WI38 (cell line): ENCODE measurements around the gene TK1.

Source experiments
- H3K4me3 ChIP-seq: 2 replicates; pipeline ENCODE4 v1.5.1; 2011; ENCODE audit warnings: low read depth, mild to moderate bottlenecking, control low read depth, low read length
- TF ChIP-seq, protein P1 (sequence below): IDR thresholded peaks from 2 replicates; pipeline ENCODE4 v1.5.1; 2012; ENCODE audit warnings: low read depth, mild to moderate bottlenecking, control low read depth, low read length

The TK1 gene

DNA sequence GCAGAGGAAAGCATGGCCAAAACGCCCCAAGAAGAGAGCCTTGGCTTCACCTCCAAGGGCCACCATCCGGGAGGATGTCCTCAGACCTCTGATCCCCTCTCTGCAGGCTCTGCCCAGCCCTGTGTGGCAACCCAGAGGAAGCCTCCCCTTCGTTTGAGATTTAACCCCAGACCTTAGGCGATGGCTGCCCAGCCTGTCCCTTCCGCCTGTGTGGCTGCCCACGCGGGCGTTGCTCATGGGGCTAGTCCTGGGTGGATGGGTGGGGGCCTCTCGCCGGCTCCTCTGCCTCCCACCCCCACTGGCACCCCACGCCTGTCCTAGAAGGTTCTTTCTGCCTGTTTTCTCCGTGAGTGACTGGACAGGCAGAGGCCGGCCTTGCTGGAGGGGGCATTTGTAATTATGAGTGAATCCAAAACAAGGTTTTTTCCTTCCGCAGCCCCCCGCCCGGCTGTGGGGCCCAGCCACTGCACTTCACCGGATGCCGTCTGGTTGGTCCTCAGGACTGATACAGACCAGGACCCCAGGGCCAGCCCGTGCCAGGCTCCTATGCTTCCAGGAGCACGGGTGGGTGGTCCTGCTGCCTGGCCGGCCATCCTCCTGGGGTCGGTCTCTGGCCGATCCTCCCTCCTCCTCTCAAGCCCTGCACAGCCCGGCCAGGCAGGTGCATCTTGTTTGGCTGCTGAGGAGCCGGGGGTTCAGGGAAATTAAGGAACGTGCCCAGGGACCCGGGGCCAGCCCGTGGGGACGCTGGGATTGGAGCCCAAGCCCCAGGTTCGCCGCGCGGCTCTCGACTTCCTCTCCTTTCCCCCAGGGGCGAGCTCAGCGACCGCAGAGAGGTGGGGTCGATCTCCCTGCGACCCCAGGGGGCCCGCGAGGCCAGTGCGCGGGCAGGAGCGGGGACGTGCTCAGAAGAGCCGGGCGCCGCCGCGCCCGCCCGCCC, 44.4 kb upstream of the TK1 start, which contains the start of gene TMEM235:
Gene TMEM235 (plus strand): TSS at position 636 of the 940 bp plus-strand sequence. CDS start 393 bp downstream, outside the sequence.
- TF ChIP-seq, protein P1, sequence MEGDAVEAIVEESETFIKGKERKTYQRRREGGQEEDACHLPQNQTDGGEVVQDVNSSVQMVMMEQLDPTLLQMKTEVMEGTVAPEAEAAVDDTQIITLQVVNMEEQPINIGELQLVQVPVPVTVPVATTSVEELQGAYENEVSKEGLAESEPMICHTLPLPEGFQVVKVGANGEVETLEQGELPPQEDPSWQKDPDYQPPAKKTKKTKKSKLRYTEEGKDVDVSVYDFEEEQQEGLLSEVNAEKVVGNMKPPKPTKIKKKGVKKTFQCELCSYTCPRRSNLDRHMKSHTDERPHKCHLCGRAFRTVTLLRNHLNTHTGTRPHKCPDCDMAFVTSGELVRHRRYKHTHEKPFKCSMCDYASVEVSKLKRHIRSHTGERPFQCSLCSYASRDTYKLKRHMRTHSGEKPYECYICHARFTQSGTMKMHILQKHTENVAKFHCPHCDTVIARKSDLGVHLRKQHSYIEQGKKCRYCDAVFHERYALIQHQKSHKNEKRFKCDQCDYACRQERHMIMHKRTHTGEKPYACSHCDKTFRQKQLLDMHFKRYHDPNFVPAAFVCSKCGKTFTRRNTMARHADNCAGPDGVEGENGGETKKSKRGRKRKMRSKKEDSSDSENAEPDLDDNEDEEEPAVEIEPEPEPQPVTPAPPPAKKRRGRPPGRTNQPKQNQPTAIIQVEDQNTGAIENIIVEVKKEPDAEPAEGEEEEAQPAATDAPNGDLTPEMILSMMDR = no peak
- no peak within 1 kb of the TSS for H3K4me3 ChIP-seq

DNA sequence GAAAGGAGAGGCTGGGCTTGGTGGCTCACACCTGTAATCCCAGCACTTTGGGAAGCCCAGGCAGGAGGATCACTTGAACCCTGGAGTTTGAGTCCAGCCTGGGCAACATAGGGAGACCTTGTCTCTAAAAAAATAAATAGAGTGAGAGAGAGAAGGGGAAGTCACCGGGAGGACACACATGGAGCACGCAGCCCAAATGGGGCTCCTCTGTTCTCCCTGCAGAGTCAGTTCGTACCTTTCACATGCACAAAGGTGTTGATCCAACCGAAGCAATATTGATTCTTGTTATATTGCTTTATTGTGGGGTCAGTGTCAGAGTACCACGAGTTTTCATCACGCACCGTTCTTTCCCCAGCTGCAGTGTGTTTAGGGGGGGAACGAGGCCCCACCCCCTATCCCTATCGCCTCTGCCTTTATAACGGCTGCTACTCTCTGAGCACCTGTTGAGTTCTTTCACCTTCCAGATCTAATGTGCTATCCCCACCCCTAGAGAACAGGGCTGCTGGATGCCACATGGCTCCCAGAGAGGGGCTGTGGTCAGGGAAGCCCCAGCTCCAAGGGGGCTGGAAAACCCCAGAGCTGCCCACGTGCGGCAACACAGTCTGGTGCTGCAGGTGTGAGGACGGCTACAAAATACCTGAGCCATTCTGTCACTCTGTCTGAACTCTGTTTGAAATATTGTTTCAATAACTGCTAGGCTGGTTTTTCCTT, 43.6 kb upstream of the TK1 start:
- TF ChIP-seq, protein P1 = no peak

DNA sequence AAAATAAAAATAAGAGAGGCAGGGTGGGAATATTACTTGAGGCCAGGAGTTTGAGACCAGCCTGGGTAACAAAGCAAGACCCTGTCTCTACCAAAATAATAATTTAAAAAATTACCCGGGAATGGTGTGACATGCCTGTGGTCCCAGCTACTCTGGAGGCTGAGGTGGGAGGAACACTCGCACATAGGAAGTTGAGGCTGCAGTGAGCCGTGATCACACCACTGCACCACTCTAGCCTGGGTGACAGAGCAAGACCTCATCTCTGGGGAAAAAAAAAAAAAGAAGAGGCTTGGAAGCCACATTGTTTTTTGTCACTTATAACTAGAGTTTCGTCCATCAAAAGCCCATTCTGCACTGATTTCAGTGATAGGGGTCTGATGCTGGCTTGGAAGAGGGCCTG, 41.3 kb upstream of the TK1 start:
- H3K4me3 ChIP-seq = no peak overlapping the region
- TF ChIP-seq, protein P1 = no peak

More for the DNA sequence above, 43.6 kb upstream of the TK1 start:
- H3K4me3 ChIP-seq = no peak overlapping the region

DNA sequence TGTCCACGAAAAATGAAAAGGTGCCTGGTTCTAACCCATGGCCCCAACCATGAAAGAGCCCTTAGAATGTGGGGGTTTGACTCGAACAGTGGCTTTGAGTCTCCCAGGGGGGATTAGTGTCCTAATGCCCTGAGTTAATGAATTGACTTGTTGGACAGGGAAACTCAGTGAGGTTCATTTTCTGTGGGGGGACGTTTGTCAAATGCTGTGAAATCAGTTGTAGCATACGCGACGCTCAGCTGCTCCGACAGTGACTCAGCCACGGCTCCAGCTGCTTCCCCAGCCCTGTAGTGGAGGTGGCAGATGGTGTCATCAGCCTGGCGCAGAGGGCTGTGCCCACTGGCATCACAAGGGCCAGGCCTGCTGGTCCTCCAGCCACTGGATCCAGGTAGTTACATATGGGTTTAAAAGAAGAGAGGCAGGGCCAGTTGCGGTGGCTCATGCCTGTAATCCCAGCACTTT, 40.6 kb upstream of the TK1 start:
- TF ChIP-seq, protein P1 = no peak
- H3K4me3 ChIP-seq = no peak overlapping the region

DNA sequence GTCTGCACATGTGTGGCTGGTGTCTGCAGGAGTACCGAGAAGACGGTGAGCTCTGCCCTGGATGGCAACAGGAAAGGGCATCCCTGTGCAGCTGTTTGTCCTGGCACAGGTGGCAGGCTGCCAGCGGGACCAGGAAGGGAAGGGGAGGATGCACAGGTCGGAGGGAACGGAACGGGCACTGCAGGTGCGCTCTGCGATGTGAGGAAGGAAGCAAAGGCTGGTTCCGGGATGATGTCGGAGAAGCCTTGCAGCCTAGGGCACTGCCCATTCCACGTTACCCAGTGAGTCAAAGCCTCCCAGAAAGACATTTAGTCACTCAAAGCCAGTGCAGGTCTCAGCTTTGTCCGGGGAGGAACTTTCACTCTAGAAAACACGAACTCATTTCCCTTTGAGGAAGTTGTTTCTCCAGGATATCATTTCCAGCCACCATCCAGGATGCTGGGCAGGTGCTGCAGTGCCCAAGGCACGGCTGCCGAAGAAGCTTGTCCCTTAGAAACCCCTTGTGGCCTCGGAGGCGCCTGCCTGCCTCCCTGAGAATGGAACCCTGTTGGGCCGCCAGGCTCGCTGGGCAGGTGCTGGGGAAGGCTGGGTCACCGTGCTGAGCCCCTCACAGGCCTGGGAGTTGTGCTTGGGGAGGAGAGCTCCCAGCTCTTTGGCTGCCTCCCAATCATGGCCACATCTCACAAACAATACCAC, 40.1 kb upstream of the TK1 start:
- TF ChIP-seq, protein P1 = no peak
- H3K4me3 ChIP-seq = no peak overlapping the region

DNA sequence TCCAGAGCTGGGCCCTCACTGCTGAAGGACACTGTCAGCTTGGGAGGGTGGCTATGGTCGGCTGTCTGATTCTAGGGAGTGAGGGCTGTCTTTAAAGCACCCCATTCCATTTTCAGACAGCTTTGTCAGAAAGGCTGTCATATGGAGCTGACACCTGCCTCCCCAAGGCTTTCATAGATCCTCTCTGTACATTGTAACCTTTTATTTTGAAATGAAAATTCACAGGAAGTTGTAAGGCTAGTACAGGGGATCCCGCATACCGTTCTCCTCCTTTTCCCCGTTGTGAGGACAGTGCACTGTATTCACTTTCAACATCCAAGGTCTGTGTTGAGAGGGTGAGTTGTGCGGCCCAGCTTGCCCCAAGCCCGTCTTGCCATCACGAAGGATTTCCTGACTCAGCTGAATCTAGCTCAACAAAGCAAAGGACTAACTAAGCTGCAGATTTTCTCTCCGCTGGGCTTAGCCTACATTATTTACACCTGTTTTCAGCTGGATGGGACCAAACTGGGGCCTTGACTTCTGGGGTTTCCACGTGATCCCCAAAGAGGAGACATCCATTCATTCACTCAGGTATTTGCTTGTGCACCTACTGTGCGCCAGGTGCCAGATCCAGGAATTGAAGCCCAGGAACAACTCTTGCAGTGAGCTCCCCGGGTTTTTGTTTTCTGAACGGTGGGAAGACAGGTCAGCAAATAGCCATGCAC, 39.4 kb upstream of the TK1 start:
- H3K4me3 ChIP-seq = no peak overlapping the region
- TF ChIP-seq, protein P1 = no peak
